Epithelial cell of proximal tubule (primary cell): Measurements from ENCODE around the gene HLA-DRB5. TPM values are rescaled to one million over a fixed set of nuclear protein-coding genes. Genes with fewer than 3 reads are reported as not detected.
"Not testable (repeated sequence)": the region's sequence is repeated elsewhere in the genome, so short reads cannot be mapped to it uniquely, and the experiment has no call there.

Experiments used
- DNase-seq: peaks from one replicate; pipeline ENCODE4 v3.0.0-alpha.2; 2011; ENCODE audit warnings: low read depth
- H3K4me3 ChIP-seq: 2 replicates; pipeline ENCODE4 v1.5.1; 2011; ENCODE audit warnings: low read depth, mild to moderate bottlenecking, low read length
- CTCF ChIP-seq: conservative IDR thresholded peaks from 2 replicates; pipeline ENCODE4 v1.5.1; 2012; ENCODE audit warnings: low read depth, mild to moderate bottlenecking, low read length
- total RNA-seq: library from RNA; depleted of rRNA; stranded (reverse); fragments of >200 nt; gene quantifications from 2 replicates; pipeline ENCODE4 v1.2.3, GENCODE V29; 2015

HLA-DRB5 gene
- total RNA-seq, 1 donor from 2014 or later = not detected

- H3K4me3 ChIP-seq = no peak overlapping the region
- TF ChIP-seq CTCF = no peak
- no peak for DNase-seq
Measured at GRCh38 chr6:32551410-32551809, 21.3 kb upstream of the HLA-DRB5 start.

- no peak overlapping the region for H3K4me3 ChIP-seq
- no peak for TF ChIP-seq CTCF
- no peak for DNase-seq
Measured at GRCh38 chr6:32539839-32540238, 9.8 kb upstream of the HLA-DRB5 start.

GRCh38 chr6:32530431-32530793 is 325 bp upstream of the HLA-DRB5 start:
- not testable (repeated sequence) for DNase-seq, H3K4me3 ChIP-seq

GRCh38 chr6:32522302-32523047 is 7.6 kb downstream of the HLA-DRB5 start:
- no peak overlapping the region for H3K4me3 ChIP-seq
- DNase-seq = no peak
- TF ChIP-seq CTCF = no peak

- H3K4me3 ChIP-seq = no peak overlapping the region
- no peak for DNase-seq
- TF ChIP-seq CTCF = no peak
Measured at GRCh38 chr6:32519910-32520258, 10.2 kb downstream of the HLA-DRB5 start.

- no peak for DNase-seq
- no peak for TF ChIP-seq CTCF
- H3K4me3 ChIP-seq = no peak overlapping the region
Measured at GRCh38 chr6:32519118-32519909, 10.8 kb downstream of the HLA-DRB5 start.

GRCh38 chr6:32517654-32518445 is 12.2 kb downstream of the HLA-DRB5 start:
- no peak overlapping the region for H3K4me3 ChIP-seq
- TF ChIP-seq CTCF = no peak
- DNase-seq = no peak
